Subcutaneous abdominal adipose tissue (tissue), 5 donors: ENCODE results near the gene METTL22.

Source experiments
- H3K27ac ChIP-seq: one replicate; pipeline ENCODE4 v1.7.0; 2013; ENCODE audit warnings: low read depth, mild to moderate bottlenecking, inconsistent platforms, low read length, moderate library complexity
- H3K27me3 ChIP-seq, 5 donors: one replicate each; pipeline ENCODE4 v1.7.0; 2013; ENCODE audit warnings: low read length in 5 of 5, inconsistent platforms in 1 of 5; ENCODE audit not compliant: control insufficient read depth in 5 of 5, insufficient read depth in 4 of 5
- H3K36me3 ChIP-seq, 5 donors: one replicate each; pipeline ENCODE4 v1.7.0; 2013; ENCODE audit warnings: low read length in 5 of 5; ENCODE audit not compliant: control insufficient read depth in 5 of 5, insufficient read depth in 5 of 5
- H3K4me1 ChIP-seq, 5 donors: one replicate each; pipeline ENCODE4 v1.7.0; 2013; ENCODE audit warnings: low read length in 5 of 5, mild to moderate bottlenecking in 3 of 5, moderate library complexity in 1 of 5; ENCODE audit not compliant: control insufficient read depth in 5 of 5, insufficient read depth in 5 of 5
- H3K4me3 ChIP-seq, 5 donors: one replicate each; pipeline ENCODE4 v1.7.0; 2013; ENCODE audit warnings: low read length in 5 of 5, low read depth in 1 of 5
- H3K9ac ChIP-seq, 5 donors: one replicate each; pipeline ENCODE4 v1.7.0; 2013; ENCODE audit warnings: low read length in 5 of 5, mild to moderate bottlenecking in 4 of 5, moderate library complexity in 3 of 5
- H3K9me3 ChIP-seq, 5 donors: one replicate each; pipeline ENCODE4 v1.7.0; 2013; ENCODE audit warnings: low read length in 5 of 5; ENCODE audit not compliant: control insufficient read depth in 5 of 5
- donor health status: healthy.
- donor health status: healthy.
- donor health status: healthy.
- donor health status: healthy.
- donor health status: healthy.

METTL22 gene

DNA sequence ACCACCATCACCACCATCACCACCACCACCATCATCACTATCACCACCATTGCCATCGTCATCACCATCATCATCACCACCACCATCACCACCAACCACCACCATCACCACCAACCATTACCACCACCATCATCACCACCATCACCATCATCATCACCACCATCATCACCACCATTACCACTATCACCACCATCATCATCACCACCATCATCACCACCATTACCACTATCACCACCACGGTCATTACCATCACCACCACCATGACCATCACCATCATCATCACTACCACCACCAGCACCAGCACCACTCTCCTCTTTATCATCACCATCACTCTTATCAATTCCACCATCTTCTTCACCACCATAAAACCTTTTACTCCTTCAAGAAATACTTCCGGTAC is 30.0 kb upstream of the METTL22 start:
- H3K4me1 ChIP-seq: peaks cover 0 to 13% (median 2%) of the 10 kb centered on the region in 5 donors
- no peak overlapping the region for H3K27ac ChIP-seq
- peaks cover 0 to 14% (median 7%) of the 10 kb centered on the region in 5 donors for H3K9me3 ChIP-seq
- H3K27me3 ChIP-seq: peaks cover 19 to 44% (median 38%) of the 10 kb centered on the region in 5 donors
- no peaks in the 10 kb centered on the region for H3K36me3 ChIP-seq
- no peak overlapping the region for H3K9ac ChIP-seq
- H3K4me3 ChIP-seq: no peak overlapping the region

GRCh38 chr16:8594149-8594666 is 27.3 kb upstream of the METTL22 start:
- H3K27ac ChIP-seq: no peak overlapping the region
- no peaks in the 10 kb centered on the region for H3K36me3 ChIP-seq
- H3K9ac ChIP-seq: no peak overlapping the region
- no peak overlapping the region for H3K4me3 ChIP-seq
- H3K9me3 ChIP-seq: peaks cover 4 to 25% (median 16%) of the 10 kb centered on the region in 5 donors
- peaks cover 13 to 30% (median 26%) of the 10 kb centered on the region in 5 donors for H3K27me3 ChIP-seq
- peaks cover 0 to 12% (median 2%) of the 10 kb centered on the region in 5 donors for H3K4me1 ChIP-seq

DNA sequence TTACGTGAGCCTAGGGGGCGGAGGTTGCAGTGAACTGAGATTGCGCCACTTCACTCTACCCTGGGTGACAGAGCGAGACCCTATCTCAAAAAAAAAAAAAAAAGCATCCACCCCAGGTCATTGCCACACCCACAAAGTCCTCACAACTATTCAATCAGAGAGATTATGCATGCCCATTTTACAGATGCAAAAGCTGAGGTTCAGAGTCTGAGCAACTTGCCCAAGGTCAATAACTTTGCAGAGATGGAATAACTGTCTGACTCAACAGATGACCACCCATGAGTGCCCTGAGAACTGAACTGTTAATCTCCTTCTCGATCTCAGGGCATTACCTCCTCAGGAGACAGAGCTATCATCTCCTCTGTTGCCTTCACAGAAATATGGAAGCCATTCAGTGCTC is 25.7 kb upstream of the METTL22 start:
- peaks cover 4 to 25% (median 16%) of the 10 kb centered on the region in 5 donors for H3K9me3 ChIP-seq
- no peaks in the 10 kb centered on the region for H3K36me3 ChIP-seq
- H3K4me1 ChIP-seq: no peaks in the 10 kb centered on the region
- no peak overlapping the region for H3K27ac ChIP-seq
- H3K27me3 ChIP-seq: peaks cover 0 to 15% (median 10%) of the 10 kb centered on the region in 5 donors
- no peak overlapping the region for H3K4me3 ChIP-seq
- no peak overlapping the region for H3K9ac ChIP-seq

DNA sequence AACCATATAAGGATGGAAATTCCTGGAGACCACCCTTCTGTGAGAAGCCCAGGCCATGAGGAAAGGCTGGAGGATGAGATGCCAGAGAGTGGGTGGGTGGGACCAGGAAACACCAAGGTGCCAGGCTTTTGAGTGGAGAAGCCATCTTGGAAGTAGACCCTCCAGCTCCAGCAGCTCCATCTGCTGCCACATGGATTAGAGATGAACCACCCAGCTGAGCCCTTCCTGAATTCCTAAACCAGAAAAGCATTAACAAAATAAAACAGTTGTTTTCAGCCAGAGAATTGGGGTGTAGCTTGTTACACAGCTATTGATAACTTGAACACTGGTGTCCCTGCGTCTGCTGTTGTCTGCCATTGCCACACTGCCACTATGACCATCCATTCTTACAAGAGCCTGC is 24.9 kb upstream of the METTL22 start:
- peaks cover 4 to 32% (median 18%) of the 10 kb centered on the region in 5 donors for H3K9me3 ChIP-seq
- peak overlapping the region in 2 of 5 donors; percentile 1 to 24 for H3K4me3 ChIP-seq
- no peak overlapping the region for H3K9ac ChIP-seq

DNA sequence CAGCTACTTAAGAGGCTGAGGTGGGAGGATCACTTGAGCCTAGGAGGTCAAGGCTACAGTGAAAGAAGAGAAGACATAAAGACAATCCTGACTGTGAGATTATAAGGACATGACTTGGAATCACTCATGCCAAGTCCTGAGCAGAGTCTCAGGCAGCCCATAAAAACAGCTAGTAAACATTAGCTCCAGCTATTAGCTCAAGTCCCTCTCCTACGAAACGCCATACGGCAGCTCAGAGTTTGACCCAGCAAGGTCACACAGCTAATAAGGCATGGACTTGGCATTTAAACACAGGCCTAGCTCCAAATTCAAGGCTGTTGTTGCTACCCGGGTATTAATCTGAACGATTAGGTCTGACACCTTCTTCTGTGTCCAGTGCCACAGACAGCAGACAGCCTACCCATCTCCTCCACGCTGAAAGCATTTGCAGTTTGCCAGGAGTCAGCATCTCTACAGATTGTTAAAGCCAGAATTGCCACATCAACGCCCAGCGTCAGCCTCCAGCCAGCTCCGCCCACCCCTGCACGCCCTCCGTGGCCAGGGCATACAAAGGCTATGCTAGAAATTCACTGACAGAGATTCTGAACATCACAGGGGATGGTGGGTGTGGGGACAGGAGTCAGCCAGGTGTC is 21.2 kb upstream of the METTL22 start:
- Histone ChIP-seq H3K9me3 (peaks cover 6 to 32% (median 24%) of the 10 kb centered on the region in 5 donors), H3K9ac (no peak overlapping the region), H3K4me1 (no peaks in the 10 kb centered on the region), H3K4me3 (no peak overlapping the region), H3K36me3 (no peaks in the 10 kb centered on the region), H3K27ac (no peak overlapping the region), H3K27me3 (peaks cover 0 to 4% (median 0%) of the 10 kb centered on the region in 5 donors)

More for the DNA sequence above, 24.9 kb upstream of the METTL22 start:
- H3K36me3 ChIP-seq: no peaks in the 10 kb centered on the region
- H3K27me3 ChIP-seq: peaks cover 0 to 10% (median 6%) of the 10 kb centered on the region in 5 donors
- H3K4me1 ChIP-seq: no peaks in the 10 kb centered on the region
- H3K27ac ChIP-seq: no peak overlapping the region

GRCh38 chr16:8605554-8605953 is 15.9 kb upstream of the METTL22 start:
- H3K4me1 ChIP-seq: no peaks in the 10 kb centered on the region
- no peak overlapping the region for H3K9ac ChIP-seq
- H3K36me3 ChIP-seq: no peaks in the 10 kb centered on the region
- peaks cover 0 to 17% (median 8%) of the 10 kb centered on the region in 5 donors for H3K9me3 ChIP-seq
- no peak overlapping the region for H3K4me3 ChIP-seq
- peaks cover 0 to 11% (median 0%) of the 10 kb centered on the region in 5 donors for H3K27me3 ChIP-seq
- no peak overlapping the region for H3K27ac ChIP-seq

DNA sequence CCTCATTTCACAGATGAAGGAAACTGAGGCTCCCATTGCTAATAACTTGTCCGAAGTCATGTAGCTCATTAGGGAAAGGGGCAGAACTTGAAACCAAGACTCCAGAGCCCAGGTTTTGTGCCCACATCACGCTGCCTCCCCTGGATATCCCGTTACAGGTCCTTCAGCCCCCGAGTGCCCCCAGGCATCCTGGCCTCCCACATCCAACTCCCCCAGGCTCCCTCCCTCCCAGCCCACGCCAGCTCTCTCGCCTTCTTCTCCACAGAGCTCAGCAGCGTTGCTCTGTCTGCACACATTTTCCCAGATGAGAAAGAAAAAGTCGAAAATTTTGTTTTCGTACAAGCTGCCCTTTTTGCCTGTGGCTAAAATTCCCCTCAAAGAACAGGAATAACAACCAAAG is 14.3 kb upstream of the METTL22 start:
- no peaks in the 10 kb centered on the region for H3K36me3 ChIP-seq
- no peaks in the 10 kb centered on the region for H3K4me1 ChIP-seq
- H3K27ac ChIP-seq: no peak overlapping the region
- H3K9ac ChIP-seq: no peak overlapping the region
- peaks cover 0 to 7% (median under 1%) of the 10 kb centered on the region in 5 donors for H3K9me3 ChIP-seq
- no peak overlapping the region for H3K4me3 ChIP-seq
- peaks cover 0 to 11% (median 0%) of the 10 kb centered on the region in 5 donors for H3K27me3 ChIP-seq

GRCh38 chr16:8611122-8611521 is 10.4 kb upstream of the METTL22 start:
- Histone ChIP-seq H3K9ac (no peak overlapping the region), H3K9me3 (no peaks in the 10 kb centered on the region), H3K4me3 (no peak overlapping the region), H3K27me3 (peaks cover 0 to 19% (median 2%) of the 10 kb centered on the region in 5 donors), H3K36me3 (no peaks in the 10 kb centered on the region), H3K27ac (no peak overlapping the region), H3K4me1 (no peaks in the 10 kb centered on the region)

DNA sequence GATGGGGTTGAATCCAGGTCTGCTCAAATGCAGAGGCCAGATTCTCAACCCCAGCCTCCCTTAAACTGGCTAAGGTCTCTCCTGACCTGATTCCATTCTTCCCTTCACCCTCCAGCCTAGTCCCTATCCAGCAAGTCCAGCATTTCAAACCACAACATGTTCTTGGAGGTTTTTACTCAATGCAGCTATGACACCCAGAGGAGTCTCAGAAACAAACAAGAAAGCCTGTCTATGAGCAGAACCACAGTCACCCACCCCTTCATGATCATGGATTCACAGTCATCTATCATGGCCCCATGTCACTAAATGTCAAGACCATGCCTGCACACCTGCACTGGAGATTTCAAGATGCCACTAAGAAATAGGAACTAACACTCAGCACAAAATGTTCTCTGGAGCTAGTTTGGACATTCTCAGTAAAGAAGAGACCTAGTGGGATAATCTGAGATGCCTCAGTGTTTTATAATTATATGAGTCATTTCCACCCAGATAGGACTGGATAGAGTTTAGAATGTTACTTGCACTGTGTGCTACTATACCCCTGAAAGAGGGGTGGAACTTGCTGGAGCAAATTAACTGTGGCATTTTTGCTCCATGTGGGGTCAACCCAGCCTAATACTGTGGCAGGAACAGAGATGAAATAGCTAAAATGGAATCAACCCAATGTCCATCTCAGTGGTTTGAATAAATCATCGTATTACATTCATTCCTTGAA is 9.5 kb upstream of the METTL22 start:
- no peak overlapping the region for H3K4me3 ChIP-seq
- H3K27me3 ChIP-seq: peaks cover 0 to 22% (median 4%) of the 10 kb centered on the region in 5 donors
- no peak overlapping the region for H3K27ac ChIP-seq

GRCh38 chr16:8614435-8615029 is 7.0 kb upstream of the METTL22 start:
- no peaks in the 10 kb centered on the region for H3K36me3 ChIP-seq
- H3K4me1 ChIP-seq: no peaks in the 10 kb centered on the region
- H3K27me3 ChIP-seq: peaks cover 0 to 11% (median 4%) of the 10 kb centered on the region in 5 donors

More for the DNA sequence above, 9.5 kb upstream of the METTL22 start:
- no peaks in the 10 kb centered on the region for H3K36me3 ChIP-seq
- H3K4me1 ChIP-seq: no peaks in the 10 kb centered on the region
- H3K9ac ChIP-seq: no peak overlapping the region
- H3K9me3 ChIP-seq: no peaks in the 10 kb centered on the region

More at GRCh38 chr16:8614435-8615029, 7.0 kb upstream of the METTL22 start:
- Histone ChIP-seq H3K4me3 (no peak overlapping the region), H3K9me3 (no peaks in the 10 kb centered on the region), H3K9ac (no peak overlapping the region), H3K27ac (no peak overlapping the region)
